GM12892 (cell line): ENCODE measurements around the gene HOXD4.

Experiments used
- POLR2A ChIP-seq: IDR thresholded peaks from 2 replicates; pipeline ENCODE4 v1.6.1; 2011; ENCODE audit warnings: low read depth, low read length, control low read depth
- POLR2AphosphoS5 ChIP-seq: IDR thresholded peaks from 2 replicates; pipeline ENCODE4 v1.6.1; 2011; ENCODE audit warnings: low read depth, low read length, control low read depth
- TAF1 ChIP-seq: IDR thresholded peaks from 2 replicates; pipeline ENCODE4 v1.6.1; 2011; ENCODE audit warnings: low read depth, mild to moderate bottlenecking, control low read depth, low read length, borderline replicate concordance

DNA sequence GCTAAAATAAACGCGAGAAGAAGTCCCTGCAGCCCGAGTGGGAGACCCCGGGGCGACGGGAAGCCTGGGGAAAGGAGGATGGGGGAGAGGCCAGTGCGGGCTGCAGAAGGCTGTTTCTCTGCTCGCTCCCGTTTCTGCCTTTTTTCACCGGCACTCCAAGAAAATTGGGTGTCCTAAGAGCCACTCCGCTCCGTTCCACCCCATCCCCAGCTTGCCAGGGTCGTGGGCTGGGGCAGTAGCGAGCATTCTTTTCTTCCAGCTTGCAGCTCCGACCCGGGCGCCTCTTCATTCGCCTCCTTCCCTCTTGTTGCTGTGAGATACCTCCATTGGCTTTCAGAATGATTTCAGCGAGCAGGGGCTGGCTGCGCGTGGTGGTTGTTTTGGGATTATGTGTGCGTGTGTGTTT, 6.8 kb downstream of the HOXD4 start:
- TF ChIP-seq POLR2A (no peak), POLR2AphosphoS5 (no peak), TAF1 (no peak)
